GM21825 (cell line): ENCODE data around the gene STIL.
"Not testable (repeated sequence)": the region's sequence is repeated elsewhere in the genome, so short reads cannot be mapped to it uniquely, and the experiment has no call there.

Experiments used
- ATAC-seq: cut with Tn5 transposase; IDR thresholded peaks from one replicate; pipeline ENCODE4 v1.9.1; 2021; ENCODE audit warnings: mild to moderate bottlenecking, moderate library complexity; ENCODE audit not compliant: unreplicated experiment

STIL gene

GRCh38 chr1:47223174-47223920, 90.6 kb downstream of the STIL start:
- ATAC-seq, result no peak

GRCh38 chr1:47222476-47222875, 91.5 kb downstream of the STIL start:
- ATAC-seq, result no peak

GRCh38 chr1:47219590-47220220, 94.2 kb downstream of the STIL start:
- no peak for ATAC-seq

- ATAC-seq, result no peak
Observed at GRCh38 chr1:47219001-47219400, 94.9 kb downstream of the STIL start.

- no peak for ATAC-seq
Observed at GRCh38 chr1:47216278-47217059, 97.5 kb downstream of the STIL start.

GRCh38 chr1:47215713-47216112, 98.2 kb downstream of the STIL start:
- no peak for ATAC-seq

GRCh38 chr1:47214549-47214948, 99.4 kb downstream of the STIL start:
- ATAC-seq, result no peak

GRCh38 chr1:47213230-47213963, 100.5 kb downstream of the STIL start:
- ATAC-seq, result no peak

- ATAC-seq, result no peak
Observed at GRCh38 chr1:47212636-47213229, 101.2 kb downstream of the STIL start.

- no peak for ATAC-seq
Observed at GRCh38 chr1:47211796-47212269, 102.1 kb downstream of the STIL start.

GRCh38 chr1:47210666-47211065, 103.3 kb downstream of the STIL start:
- ATAC-seq, result no peak

GRCh38 chr1:47209725-47210325, 104.1 kb downstream of the STIL start:
- no peak for ATAC-seq

GRCh38 chr1:47209091-47209490, 104.9 kb downstream of the STIL start:
- no peak for ATAC-seq

- no peak for ATAC-seq
Observed at GRCh38 chr1:47208374-47208850, 105.5 kb downstream of the STIL start.

GRCh38 chr1:47207803-47208373, 106.1 kb downstream of the STIL start:
- no peak for ATAC-seq

GRCh38 chr1:47205918-47206317, 108.0 kb downstream of the STIL start:
- no peak for ATAC-seq

- not testable (repeated sequence) for ATAC-seq
Observed at GRCh38 chr1:47203504-47203903, 110.4 kb downstream of the STIL start.

- ATAC-seq, result no peak
Observed at GRCh38 chr1:47201179-47201578, 112.8 kb downstream of the STIL start.
